K562 (cell line): ENCODE measurements around the gene TYSND1. TPM values are rescaled to one million over a fixed set of nuclear protein-coding genes. Genes with fewer than 3 reads are reported as not detected.

Experiments used
- COPS2 ChIP-seq: fragments of 450-650 bp; conservative IDR thresholded peaks from 2 replicates; pipeline ENCODE4 v1.6.1; 2016; ENCODE audit warnings: mild to moderate bottlenecking, moderate library complexity
- CXXC5 ChIP-seq: fragments of 250-450 bp; sonication (Bioruptor Pico); IDR thresholded peaks from 2 replicates; pipeline ENCODE4 v1.8.0; 2022; ENCODE audit warnings: inconsistent platforms, mild to moderate bottlenecking, moderate library complexity
- ESRRA ChIP-seq: fragments of 450-650 bp; IDR thresholded peaks from 2 replicates; pipeline ENCODE4 v1.6.1; 2014; ENCODE audit warnings: low read depth, mild to moderate bottlenecking, moderate library complexity, borderline replicate concordance
- ETV6 ChIP-seq, 3 experiments: fragments of 150-350 bp in 1 of 3; sonication (generic) in 1 of 3; formaldehyde crosslinking in 1 of 3; IDR thresholded peaks; 2 replicates each; pipeline versions ENCODE4 v1.6.1 to v1.8.0; 2014 to 2022; ENCODE audit warnings: borderline replicate concordance in 2 of 3, low read depth in 2 of 3, antibody characterized with exemption in 1 of 3, low read length in 1 of 3, mild to moderate bottlenecking in 1 of 3, missing genetic modification reagents in 1 of 3
- FOSL1 ChIP-seq: fragments of 200-800 bp; sonication (Bioruptor generic); conservative IDR thresholded peaks from 2 replicates; pipeline ENCODE4 v1.6.1; 2016; ENCODE audit warnings: missing genetic modification characterization, missing compliant biosample characterization
- FOXK2 ChIP-seq, 2 experiments: fragments of 450-650 bp; IDR thresholded peaks in 1 of 2; conservative IDR thresholded peaks in 1 of 2; 2 replicates each; pipeline ENCODE4 v1.6.1; 2016; ENCODE audit warnings: low read depth in 2 of 2, mild to moderate bottlenecking in 1 of 2
- GABPA ChIP-seq: fragments of 200-800 bp; sonication (Bioruptor generic); conservative IDR thresholded peaks from 2 replicates; pipeline ENCODE4 v1.6.1; 2016; ENCODE audit warnings: low read depth, missing genetic modification characterization, missing compliant biosample characterization
- HLTF ChIP-seq: fragments of 450-650 bp; IDR thresholded peaks from 2 replicates; pipeline ENCODE4 v1.6.1; 2016
- IRF1 ChIP-seq: sonication (generic); formaldehyde crosslinking; IDR thresholded peaks from 2 replicates; pipeline ENCODE4 v1.8.0; 2022; ENCODE audit warnings: missing genetic modification reagents, mild to moderate bottlenecking, borderline replicate concordance
- NR2C1 ChIP-seq, 2 experiments: fragments of 450-650 bp; IDR thresholded peaks; 2 replicates each; pipeline ENCODE4 v1.6.1; 2017; ENCODE audit warnings: mild to moderate bottlenecking in 2 of 2, antibody characterized with exemption in 1 of 2, inconsistent platforms in 1 of 2, missing compliant biosample characterization in 1 of 2, missing genetic modification characterization in 1 of 2
- PHF20 ChIP-seq: fragments of 450-650 bp; IDR thresholded peaks from 2 replicates; pipeline ENCODE4 v1.6.1; 2018; ENCODE audit not compliant: partially characterized antibody
- POLR2B ChIP-seq: fragments of 450-650 bp; IDR thresholded peaks from 2 replicates; pipeline ENCODE4 v1.6.1; 2018; ENCODE audit warnings: low read depth; ENCODE audit not compliant: partially characterized antibody
- SOX6 ChIP-seq: fragments of 450-650 bp; IDR thresholded peaks from 2 replicates; pipeline ENCODE4 v1.6.1; 2014; ENCODE audit warnings: mild to moderate bottlenecking
- ZBTB11 ChIP-seq, 3 experiments: fragments of 200-800 bp in 1 of 3; fragments of 250-450 bp in 1 of 3; fragments of 450-650 bp in 1 of 3; sonication (Bioruptor Pico) in 1 of 3; sonication (Bioruptor generic) in 1 of 3; formaldehyde crosslinking in 1 of 3; IDR thresholded peaks; 2 replicates each; pipeline versions ENCODE4 v1.6.1 to v1.8.0; 2016 to 2022; ENCODE audit warnings: mild to moderate bottlenecking in 2 of 3, missing genetic modification characterization in 2 of 3, missing compliant biosample characterization in 1 of 3, moderate library complexity in 1 of 3
- ZBTB8A ChIP-seq: fragments of 450-650 bp; IDR thresholded peaks from 2 replicates; pipeline ENCODE4 v1.6.1; 2018; ENCODE audit warnings: mild to moderate bottlenecking, moderate library complexity; ENCODE audit not compliant: partially characterized antibody
- ZNF197 ChIP-seq: fragments of 200-800 bp; sonication (Bioruptor generic); IDR thresholded peaks from 2 replicates; pipeline ENCODE4 v1.6.1; 2016; ENCODE audit warnings: low read depth, missing genetic modification characterization, missing compliant biosample characterization
- ZNF76 ChIP-seq: fragments of 250-450 bp; sonication (Bioruptor Pico); IDR thresholded peaks from 2 replicates; pipeline ENCODE4 v1.4.0; 2020; ENCODE audit warnings: mild to moderate bottlenecking, moderate library complexity, borderline replicate concordance
- polyA plus RNA-seq, 8 experiments: library from polyadenylated mRNA; depleted of rRNA in 4 of 8; stranded (reverse) in 5 of 8; unstranded in 3 of 8; fragments of >200 nt; fragmentation: Nextera tagmentation in 2 of 8; fragmentation: Illumina TruSeq in 1 of 8; extraction: Ambion mirVana in 2 of 8; extraction: Trizol in 1 of 8; gene quantifications; 2 replicates each; pipeline versions ENCODE4 v1.2.1 to v1.2.3, GENCODE V29; 2011 to 2014; ENCODE audit warnings: inconsistent platforms in 1 of 8, missing spikeins in 1 of 8
- total RNA-seq, 7 experiments: library from RNA; depleted of rRNA in 6 of 7; stranded (reverse); fragments of >200 nt in 6 of 7; fragmentation: Illumina TruSeq in 2 of 7; extraction: Trizol in 2 of 7; gene quantifications; 2 replicates each; pipeline versions ENCODE4 v1.2.1 to v1.2.3, GENCODE V29; 2011 to 2021; ENCODE audit warnings: low replicate concordance in 1 of 7
- TF ChIP-seq, protein P1 (sequence below): fragments of 450-650 bp; IDR thresholded peaks from 2 replicates; pipeline ENCODE4 v1.6.1; 2017; ENCODE audit warnings: mild to moderate bottlenecking, moderate library complexity
- TF ChIP-seq, protein P2 (sequence below), 2 experiments: fragments of 250-450 bp in 1 of 2; fragments of 450-650 bp in 1 of 2; sonication (Bioruptor Pico) in 1 of 2; IDR thresholded peaks; 2 replicates each; pipeline versions ENCODE4 v1.6.1 to v1.8.0; 2016 to 2021; ENCODE audit warnings: mild to moderate bottlenecking in 2 of 2, moderate library complexity in 2 of 2, missing compliant biosample characterization in 1 of 2, missing genetic modification characterization in 1 of 2

The TYSND1 gene
- total and polyA plus RNA-seq, 9 of the 15 experiments (the other 6 are each of a cell fraction or from before 2014, with no cell fraction given), result 0.60 to 2.0 (median 1.3) TPM

- TF ChIP-seq ZNF76 (CRISPR knock-in tag) (no peak), ZBTB8A (no peak), FOXK2 (conservative IDR thresholded peaks at IDR 0.05 in 1 of 2, IDR thresholded peaks at IDR 0.05 in 1 of 2; ENCODE audit: low read depth in 2 of 2) (no peak), COPS2 (no peak), IRF1 (CRISPR knock-in tag) (no peak), ZNF197 (CRISPR knock-in tag) (no peak), CXXC5 (CRISPR knock-in tag) (0 out of 2 replicates have a peak, but pooled peaks have one; percentile 30), ZBTB11 (CRISPR knock-in tag; IDR thresholded peaks at IDR 0.05) (peak in 1 of 3 experiments; percentile 68; a peak in 2 of 6 replicates), POLR2B (no peak), FOSL1 (tag) (peak; percentile 22; the same call in 1 of the 2 replicates), PHF20 (peak; percentile 33), NR2C1 (IDR thresholded peaks at IDR 0.05) (peak; percentile 83), NR2C1 (tag; IDR thresholded peaks at IDR 0.05) (peak; percentile 91), ETV6 (IDR thresholded peaks at IDR 0.05; ENCODE audit: borderline replicate concordance in 1 of 2, low read depth in 2 of 2, low read length in 1 of 2) (peak; percentile 54 to 70; a peak in 2 of 4 replicates), ETV6 (CRISPR knock-in tag; IDR thresholded peaks at IDR 0.05; ENCODE audit: borderline replicate concordance) (no peak), SOX6 (no peak), GABPA (peak; percentile 84), ESRRA (0 out of 2 replicates have a peak, but pooled peaks have one; percentile 28), HLTF (no peak)
- TF ChIP-seq, protein P1, sequence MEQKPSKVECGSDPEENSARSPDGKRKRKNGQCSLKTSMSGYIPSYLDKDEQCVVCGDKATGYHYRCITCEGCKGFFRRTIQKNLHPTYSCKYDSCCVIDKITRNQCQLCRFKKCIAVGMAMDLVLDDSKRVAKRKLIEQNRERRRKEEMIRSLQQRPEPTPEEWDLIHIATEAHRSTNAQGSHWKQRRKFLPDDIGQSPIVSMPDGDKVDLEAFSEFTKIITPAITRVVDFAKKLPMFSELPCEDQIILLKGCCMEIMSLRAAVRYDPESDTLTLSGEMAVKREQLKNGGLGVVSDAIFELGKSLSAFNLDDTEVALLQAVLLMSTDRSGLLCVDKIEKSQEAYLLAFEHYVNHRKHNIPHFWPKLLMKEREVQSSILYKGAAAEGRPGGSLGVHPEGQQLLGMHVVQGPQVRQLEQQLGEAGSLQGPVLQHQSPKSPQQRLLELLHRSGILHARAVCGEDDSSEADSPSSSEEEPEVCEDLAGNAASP, result no peak
- TF ChIP-seq, protein P2, sequence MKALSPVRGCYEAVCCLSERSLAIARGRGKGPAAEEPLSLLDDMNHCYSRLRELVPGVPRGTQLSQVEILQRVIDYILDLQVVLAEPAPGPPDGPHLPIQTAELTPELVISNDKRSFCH (CRISPR knock-in tag; IDR thresholded peaks at IDR 0.05), result no peak
- TF ChIP-seq, protein P2 (tag; IDR thresholded peaks at IDR 0.05), result 0 out of 2 replicates have a peak, but pooled peaks have one; percentile 27
Measured at GRCh38 chr10:70174058-70174741, 27.7 kb upstream of the TYSND1 start (continued).
